Body of pancreas (tissue), 4 donors: ENCODE measurements around the gene ZSCAN1. TPM values are rescaled to one million over a fixed set of nuclear protein-coding genes. Genes with fewer than 3 reads are reported as not detected.

Source experiments
- ATAC-seq: fragments of 150-250 bp; one replicate; pipeline ENCODE4 v1.9.1; 2016
- DNase-seq, 4 donors: peaks; one replicate each; pipeline ENCODE4 v3.0.0-alpha.2; 2019
- H3K27ac ChIP-seq, 4 donors: fragments of 200-600 bp; sonication (generic); 1 replicate in 3 of 4; 2 replicates in 1 of 4; pipeline versions ENCODE4 v1.5.1 to v1.6.1; 2016 to 2019; ENCODE audit warnings: mild to moderate bottlenecking in 1 of 4, mixed read lengths in 1 of 4, moderate library complexity in 1 of 4
- H3K27me3 ChIP-seq, 2 donors: fragments of 200-600 bp; sonication (generic); one replicate each; pipeline ENCODE4 v1.6.0; 2016; ENCODE audit warnings: mild to moderate bottlenecking in 1 of 2
- H3K36me3 ChIP-seq, 2 donors: fragments of 200-600 bp; sonication (generic); replicated peaks in 1 of 2; 2 replicates each; pipeline ENCODE4 v1.5.1; 2016; ENCODE audit warnings: low read depth in 2 of 2; ENCODE audit not compliant: insufficient read depth in 1 of 2
- H3K4me1 ChIP-seq: fragments of 200-600 bp; sonication (generic); one replicate; pipeline ENCODE4 v1.6.0; 2016
- H3K4me3 ChIP-seq, 2 donors: fragments of 200-600 bp; sonication (generic); 1 replicate in 1 of 2; 2 replicates in 1 of 2; pipeline ENCODE4 v1.5.1; 2016 to 2019
- H3K9me3 ChIP-seq, 3 donors: fragments of 200-600 bp; sonication (generic); 1 replicate in 2 of 3; 2 replicates in 1 of 3; pipeline ENCODE4 v1.5.1; 2016
- POLR2A ChIP-seq, 3 donors: fragments of 450-650 bp; IDR thresholded peaks; one replicate each; pipeline ENCODE4 v1.6.1; 2016; ENCODE audit warnings: antibody characterized with exemption in 3 of 3, mild to moderate bottlenecking in 2 of 3
- WGBS, 2 donors: methylation state at CpG; one replicate each; pipeline ENCODE4 v1.1.5; 2017; 5-methylcytosine and 5-hydroxymethylcytosine counted together
- intact Hi-C: fragments of 100-400 bp; cut with DNase I; formaldehyde crosslinking; loops from one replicate; pipeline ENCODE4 v1.15.1; 2023
- total RNA-seq, 2 donors: library from RNA; depleted of rRNA; stranded (reverse); fragments of >200 nt; gene quantifications; one replicate each; pipeline ENCODE4 v1.1.0, GENCODE V29; 2016
- TF ChIP-seq, protein P1 (sequence below), 7 experiments: fragments of 450-650 bp in 4 of 7; fragments of 200-600 bp in 3 of 7; sonication (generic) in 3 of 7; IDR thresholded peaks; one replicate each; pipeline ENCODE4 v1.5.1; 2016 to 2019; ENCODE audit warnings: antibody characterized with exemption in 7 of 7

The ZSCAN1 gene
- total RNA-seq, 2 donors from 2014 or later = not detected

- H3K27ac ChIP-seq = peak overlapping the region; percentile 55 to 90 (median 85)
- WGBS, 2 donors = 86 to 87% methylated on average over 13 of the region's 13 CpGs
- H3K4me1 ChIP-seq = peaks cover 7% of the 10 kb centered on the region
- H3K36me3 ChIP-seq = no peaks in the 10 kb centered on the region
- H3K27me3 ChIP-seq = no peaks in the 10 kb centered on the region
- ATAC-seq (no peak), DNase-seq (no peak)
- TF ChIP-seq POLR2A (IDR thresholded peaks at IDR 0.05) = no peak
- TF ChIP-seq, protein P1, sequence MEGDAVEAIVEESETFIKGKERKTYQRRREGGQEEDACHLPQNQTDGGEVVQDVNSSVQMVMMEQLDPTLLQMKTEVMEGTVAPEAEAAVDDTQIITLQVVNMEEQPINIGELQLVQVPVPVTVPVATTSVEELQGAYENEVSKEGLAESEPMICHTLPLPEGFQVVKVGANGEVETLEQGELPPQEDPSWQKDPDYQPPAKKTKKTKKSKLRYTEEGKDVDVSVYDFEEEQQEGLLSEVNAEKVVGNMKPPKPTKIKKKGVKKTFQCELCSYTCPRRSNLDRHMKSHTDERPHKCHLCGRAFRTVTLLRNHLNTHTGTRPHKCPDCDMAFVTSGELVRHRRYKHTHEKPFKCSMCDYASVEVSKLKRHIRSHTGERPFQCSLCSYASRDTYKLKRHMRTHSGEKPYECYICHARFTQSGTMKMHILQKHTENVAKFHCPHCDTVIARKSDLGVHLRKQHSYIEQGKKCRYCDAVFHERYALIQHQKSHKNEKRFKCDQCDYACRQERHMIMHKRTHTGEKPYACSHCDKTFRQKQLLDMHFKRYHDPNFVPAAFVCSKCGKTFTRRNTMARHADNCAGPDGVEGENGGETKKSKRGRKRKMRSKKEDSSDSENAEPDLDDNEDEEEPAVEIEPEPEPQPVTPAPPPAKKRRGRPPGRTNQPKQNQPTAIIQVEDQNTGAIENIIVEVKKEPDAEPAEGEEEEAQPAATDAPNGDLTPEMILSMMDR (IDR thresholded peaks at IDR 0.05) = no peak
- intact Hi-C loops = no loop called here
- H3K9me3 ChIP-seq = peaks cover 0 to 25% (median 0%) of the 10 kb centered on the region in 3 donors
- no peak overlapping the region for H3K4me3 ChIP-seq
Observed at GRCh38 chr19:58058467-58058866, 24.6 kb downstream of the ZSCAN1 start.

DNA sequence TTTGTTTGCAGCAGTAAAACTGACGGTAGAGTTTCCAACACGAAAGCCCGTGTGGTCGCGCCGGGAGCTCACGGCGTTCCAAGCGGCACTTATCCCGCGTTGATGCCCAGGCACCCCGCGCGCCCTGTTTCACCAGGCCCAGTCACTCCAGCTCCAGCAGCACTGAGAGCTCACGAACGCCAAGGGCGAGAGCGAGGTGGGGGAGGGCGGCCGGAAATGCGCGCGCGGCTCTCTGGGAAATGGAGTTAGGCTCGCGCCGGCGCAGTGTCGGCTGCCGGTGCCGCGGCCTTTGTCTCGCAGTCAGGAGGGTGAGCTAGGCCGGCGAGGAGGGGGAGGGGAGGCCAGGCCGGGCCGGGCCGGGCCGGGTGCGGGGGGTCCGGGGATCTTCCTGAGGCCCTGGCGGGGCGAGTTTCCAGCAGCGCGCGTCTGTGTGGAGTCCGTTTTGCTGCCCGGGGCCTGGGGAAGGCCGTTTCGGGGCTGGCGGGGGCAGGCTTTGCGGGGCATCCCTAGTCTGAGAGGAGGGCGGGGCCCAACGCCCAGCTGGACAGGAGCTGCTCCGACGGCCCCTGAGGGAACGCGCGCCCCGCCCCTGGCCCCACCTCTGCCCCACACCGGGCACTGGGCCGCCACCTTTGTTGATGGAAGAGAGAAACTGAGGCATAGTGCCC is 25.3 kb downstream of the ZSCAN1 start, which contains the start of gene ZNF135:
Gene ZNF135 (plus strand): TSS at position 280 of the 668 bp plus-strand sequence. CDS start 721 bp downstream, outside the sequence.
- DNase-seq (peak; percentile 77 to 86 (median 83)), ATAC-seq (peak; percentile 95)
- H3K36me3 ChIP-seq = peaks cover 0 to 2% of the 10 kb centered on the region in 2 donors
- H3K4me1 ChIP-seq = peaks cover 7% of the 10 kb centered on the region
- WGBS, 2 donors = 1% methylated on average over 15 to 48 of the region's 62 CpGs
- H3K27me3 ChIP-seq = no peaks in the 10 kb centered on the region
- TF ChIP-seq, protein P1 (IDR thresholded peaks at IDR 0.05) = no peak
- peak in 2 of 3 donors; percentile 72 to 75 for TF ChIP-seq POLR2A (IDR thresholded peaks at IDR 0.05)
- peak within 1 kb of the TSS; percentile 55 to 90 (median 85) for H3K27ac ChIP-seq
- intact Hi-C loops = no loop called here
- peak within 1 kb of the TSS in 1 of 2 donors; percentile 43 for H3K4me3 ChIP-seq
- H3K9me3 ChIP-seq = peaks cover 0 to 25% (median 0%) of the 10 kb centered on the region in 3 donors

DNA sequence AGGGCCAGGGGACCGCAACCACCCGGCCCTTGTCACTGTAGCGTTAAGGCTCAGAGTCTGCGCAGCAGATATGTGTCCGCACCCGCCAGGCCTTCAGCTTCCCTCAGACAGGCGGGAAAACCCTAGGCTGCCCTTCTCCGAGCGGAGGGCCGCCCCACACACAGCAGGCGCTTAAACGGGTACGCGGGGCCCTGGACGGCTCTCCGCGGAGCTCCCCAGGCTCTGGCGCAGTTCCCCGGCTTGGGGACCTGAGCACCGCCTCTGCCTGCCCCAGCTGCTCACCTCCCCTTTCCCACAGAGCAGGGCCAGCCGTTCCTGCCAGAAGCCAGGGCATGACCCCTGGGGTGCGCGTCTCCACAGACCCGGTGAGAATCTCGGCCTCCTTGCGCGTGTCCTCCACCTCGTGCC is 25.9 kb downstream of the ZSCAN1 start:
- DNase-seq = peak in 1 of 4 donors; percentile 12
- intact Hi-C loops = no loop called here
- 19 to 37% methylated on average over 3 to 28 of the region's 28 CpGs for WGBS, 2 donors
- peak; percentile 5 for ATAC-seq
- peaks cover 0 to 26% (median 0%) of the 10 kb centered on the region in 3 donors for H3K9me3 ChIP-seq
- peaks cover 7% of the 10 kb centered on the region for H3K4me1 ChIP-seq
- H3K36me3 ChIP-seq = peaks cover 0 to 2% of the 10 kb centered on the region in 2 donors
- TF ChIP-seq, protein P1 (IDR thresholded peaks at IDR 0.05) = no peak
- no peak for TF ChIP-seq POLR2A (IDR thresholded peaks at IDR 0.05)
- peak overlapping the region; percentile 55 to 90 (median 85) for H3K27ac ChIP-seq
- H3K27me3 ChIP-seq = no peaks in the 10 kb centered on the region
- peak overlapping the region in 1 of 2 donors; percentile 43 for H3K4me3 ChIP-seq

DNA sequence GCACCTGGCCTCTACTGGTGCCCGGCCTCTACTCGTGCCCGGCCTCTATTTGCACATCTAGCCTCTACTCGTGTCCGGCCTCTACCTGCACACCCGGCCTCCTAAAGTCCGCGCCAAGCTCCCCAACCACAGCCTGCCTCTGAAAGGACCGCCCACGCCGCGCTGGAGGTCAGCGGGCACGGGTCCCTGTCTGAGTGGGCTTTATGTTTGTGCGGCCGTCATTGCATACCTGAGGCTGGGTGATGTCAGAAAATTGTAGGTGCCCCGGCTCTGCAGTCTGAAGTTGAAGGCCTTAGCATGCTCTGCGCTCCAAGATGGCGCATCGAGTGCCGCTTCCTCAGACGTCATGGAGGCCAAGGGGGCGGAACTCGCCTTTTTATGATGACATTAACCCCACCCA is 26.4 kb downstream of the ZSCAN1 start:
- no peaks in the 10 kb centered on the region for H3K27me3 ChIP-seq
- intact Hi-C loops = no loop called here
- H3K4me1 ChIP-seq = peaks cover 7% of the 10 kb centered on the region
- no peak overlapping the region for H3K27ac ChIP-seq
- TF ChIP-seq POLR2A (IDR thresholded peaks at IDR 0.05) = no peak
- 83 to 84% methylated on average over 14 to 24 of the region's 24 CpGs for WGBS, 2 donors
- no peak for DNase-seq
- H3K4me3 ChIP-seq = no peak overlapping the region
- no peak for ATAC-seq
- peaks cover 0 to 31% (median 0%) of the 10 kb centered on the region in 3 donors for H3K9me3 ChIP-seq
- H3K36me3 ChIP-seq = peaks cover 0 to 2% of the 10 kb centered on the region in 2 donors

DNA sequence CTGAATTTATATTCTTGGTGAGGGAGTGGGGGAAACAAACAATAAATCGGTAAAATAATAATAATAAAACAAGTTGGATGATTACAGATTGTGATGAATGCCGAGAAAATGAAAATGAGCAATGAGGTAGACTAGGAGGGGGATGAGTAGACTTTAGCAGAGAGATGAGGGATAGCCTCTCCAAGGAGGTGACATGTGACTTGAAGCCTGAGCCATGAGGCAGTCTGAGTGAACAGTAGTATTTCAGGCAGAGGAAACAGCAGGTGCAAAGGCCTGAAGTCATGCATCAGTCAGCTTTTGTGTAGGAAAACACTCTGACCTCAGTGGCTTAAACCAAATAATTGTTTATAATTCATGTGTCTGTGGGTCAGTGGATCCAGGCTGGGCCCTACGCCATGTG is 29.9 kb downstream of the ZSCAN1 start:
- H3K27ac ChIP-seq = no peak overlapping the region
- no peaks in the 10 kb centered on the region for H3K27me3 ChIP-seq
- 89 to 94% methylated on average over 3 of the region's 3 CpGs for WGBS, 2 donors
- ATAC-seq (no peak), DNase-seq (no peak)
- H3K36me3 ChIP-seq = peaks cover 0 to 6% of the 10 kb centered on the region in 2 donors
- intact Hi-C loops = no loop called here
- peaks cover 7% of the 10 kb centered on the region for H3K4me1 ChIP-seq
- no peak for TF ChIP-seq POLR2A (IDR thresholded peaks at IDR 0.05)
- TF ChIP-seq, protein P1 (IDR thresholded peaks at IDR 0.05) = no peak
- no peak overlapping the region for H3K4me3 ChIP-seq
- peaks cover 0 to 55% (median 0%) of the 10 kb centered on the region in 3 donors for H3K9me3 ChIP-seq
